Astrocyte of the spinal cord (primary cell): Measurements from ENCODE around the gene GBA2.

ENCODE experiments used
- DNase-seq: peaks from one replicate; pipeline ENCODE4 v3.0.0; 2011; ENCODE audit warnings: low read depth, low spot score
- H3K4me3 ChIP-seq: 2 replicates; pipeline ENCODE4 v1.5.1; 2011; ENCODE audit warnings: low read depth, mild to moderate bottlenecking, low read length, moderate library complexity
- CTCF ChIP-seq: IDR thresholded peaks from 2 replicates; pipeline ENCODE4 v1.5.1; 2012; ENCODE audit warnings: low read depth, mild to moderate bottlenecking, low read length, inconsistent platforms
- in situ Hi-C: cut with HindIII; loops from 2 replicates; pipeline ENCODE4 v1.10.0; 2017; ENCODE audit warnings: low sequenced_read_pairs

Gene GBA2

GRCh38 chr9:35753466-35753865, 4.4 kb upstream of the GBA2 start:
- no peak overlapping the region for H3K4me3 ChIP-seq
- TF ChIP-seq CTCF, result no peak
- in situ Hi-C loops, result no loop called here
- no peak for DNase-seq

- H3K4me3 ChIP-seq, result peak overlapping the region; percentile 90
- TF ChIP-seq CTCF, result no peak
- no peak for DNase-seq
- in situ Hi-C loops, result no loop called here
These were observed 1.2 kb upstream of the GBA2 start for GRCh38 chr9:35750256-35750531.

GRCh38 chr9:35749515-35750255, 657 bp upstream of the GBA2 start:
- no peak for TF ChIP-seq CTCF
- H3K4me3 ChIP-seq, result peak overlapping the region; percentile 90
- DNase-seq, result no peak
- in situ Hi-C loops, result no loop called here

GRCh38 chr9:35748242-35748857, 678 bp downstream of the GBA2 start:
- in situ Hi-C loops, result no loop called here
- DNase-seq, result no peak
- TF ChIP-seq CTCF, result no peak
- H3K4me3 ChIP-seq, result peak overlapping the region; percentile 90

- in situ Hi-C loops, result no loop called here
- no peak for DNase-seq
- TF ChIP-seq CTCF, result no peak
- H3K4me3 ChIP-seq, result peak overlapping the region; percentile 90
These were observed 2.4 kb downstream of the GBA2 start for GRCh38 chr9:35746583-35746982.

GRCh38 chr9:35745569-35745968, 3.5 kb downstream of the GBA2 start:
- no peak overlapping the region for H3K4me3 ChIP-seq
- no peak for TF ChIP-seq CTCF
- no peak for DNase-seq
- in situ Hi-C loops, result no loop called here
